HG03571 (cell line): ENCODE data around the gene CFAP119.

ENCODE experiments used
- ATAC-seq: cut with Tn5 transposase; IDR thresholded peaks from one replicate; pipeline ENCODE4 v1.9.1; 2021; ENCODE audit not compliant: unreplicated experiment

Gene CFAP119

DNA sequence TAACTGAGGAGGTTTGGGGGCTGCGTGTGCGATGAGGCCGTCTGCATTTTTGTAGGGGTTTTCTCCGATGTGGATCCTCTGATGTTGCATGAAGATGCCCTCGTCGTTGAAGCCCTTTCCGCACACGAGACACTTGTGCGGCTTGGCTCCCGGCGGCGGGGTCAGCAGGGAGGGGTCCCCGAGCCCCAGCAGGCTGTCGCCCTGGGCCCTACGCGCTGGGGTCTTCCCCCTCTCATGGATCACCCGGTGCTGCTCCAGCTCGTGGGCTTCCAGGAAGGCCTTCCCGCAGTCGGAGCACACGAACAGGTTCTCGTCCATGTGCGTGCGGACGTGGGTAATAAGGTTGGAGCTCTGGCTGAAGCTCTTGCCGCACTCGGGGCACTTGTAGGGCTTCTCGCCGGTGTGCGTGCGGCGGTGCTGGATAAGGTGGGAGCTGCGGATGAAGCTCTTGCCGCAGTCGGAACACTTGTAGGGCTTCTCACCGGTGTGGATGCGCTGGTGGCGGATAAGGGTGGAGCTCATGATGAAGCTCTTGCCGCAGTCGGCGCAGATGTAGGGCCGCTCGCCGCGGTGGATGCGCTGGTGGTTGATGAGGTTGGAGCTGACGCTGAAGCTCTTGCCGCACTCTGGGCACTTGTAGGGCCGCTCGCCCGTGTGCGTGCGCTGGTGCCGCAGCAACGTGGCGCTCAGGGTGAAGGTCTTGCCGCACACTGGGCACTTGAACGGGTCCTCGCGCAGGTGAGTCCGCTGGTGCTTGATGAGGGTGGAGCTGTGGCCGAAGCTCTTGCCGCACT lies 20.8 kb upstream of the CFAP119 start:
- no peak for ATAC-seq

DNA sequence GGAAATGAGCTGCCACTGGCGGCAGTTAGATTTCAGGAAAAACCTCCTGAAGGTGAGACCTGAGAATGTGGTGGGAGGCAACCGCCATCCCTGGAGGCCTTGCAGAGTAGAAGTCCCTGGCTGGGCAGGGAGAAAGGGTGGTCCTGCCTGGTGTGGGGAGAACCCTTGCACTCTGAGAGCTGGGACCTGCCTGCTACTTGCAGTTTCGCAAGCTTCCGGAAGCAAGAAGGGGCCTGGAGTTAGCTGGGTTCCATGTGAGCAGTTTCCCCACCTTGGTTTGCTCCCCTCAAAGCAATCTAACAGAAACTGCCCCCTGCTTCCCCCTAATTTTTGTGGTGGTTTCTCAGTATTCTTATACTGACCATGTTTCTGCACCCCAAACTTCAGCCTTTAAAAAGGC lies 18.7 kb upstream of the CFAP119 start:
- ATAC-seq, result no peak

DNA sequence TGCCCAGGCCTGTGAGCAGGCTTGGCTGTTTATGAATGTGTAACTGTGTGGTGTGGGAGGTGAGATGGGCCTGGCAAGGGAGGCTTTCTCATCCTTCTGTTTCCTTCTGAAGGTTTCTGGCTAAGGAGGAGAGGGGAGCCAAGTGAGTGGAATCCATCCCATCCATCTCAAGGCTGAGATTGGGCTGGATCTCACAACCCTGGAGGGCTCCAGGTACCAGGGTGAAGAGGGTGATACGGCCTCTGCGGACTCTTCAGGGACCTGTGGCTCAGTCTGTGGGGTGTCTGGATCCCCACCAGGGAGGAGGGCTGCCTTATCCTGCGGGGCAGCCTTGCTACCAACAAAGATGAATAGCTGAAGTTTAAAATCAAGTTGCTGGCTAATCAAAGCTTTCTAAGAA lies 18.2 kb upstream of the CFAP119 start:
- no peak for ATAC-seq

DNA sequence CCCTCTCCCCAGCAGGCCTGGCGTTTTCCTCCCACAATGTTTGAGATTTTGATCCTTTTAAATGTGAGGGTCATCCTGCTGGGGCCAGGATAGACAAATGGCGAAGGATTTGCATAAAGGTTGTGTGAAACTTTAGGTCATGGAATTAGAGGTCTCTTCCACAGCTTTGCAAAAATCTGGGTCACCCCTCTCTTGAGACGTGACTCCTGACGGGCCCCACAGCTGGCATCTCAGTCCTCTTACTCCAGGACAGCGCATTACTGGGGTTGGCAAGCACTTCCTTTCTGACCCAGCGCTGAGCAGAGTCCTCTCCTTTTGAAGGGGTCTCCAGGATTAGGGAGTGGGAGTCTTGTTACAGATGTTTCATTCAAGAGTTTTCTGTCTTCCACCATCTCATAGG lies 17.7 kb upstream of the CFAP119 start:
- ATAC-seq, result no peak

DNA sequence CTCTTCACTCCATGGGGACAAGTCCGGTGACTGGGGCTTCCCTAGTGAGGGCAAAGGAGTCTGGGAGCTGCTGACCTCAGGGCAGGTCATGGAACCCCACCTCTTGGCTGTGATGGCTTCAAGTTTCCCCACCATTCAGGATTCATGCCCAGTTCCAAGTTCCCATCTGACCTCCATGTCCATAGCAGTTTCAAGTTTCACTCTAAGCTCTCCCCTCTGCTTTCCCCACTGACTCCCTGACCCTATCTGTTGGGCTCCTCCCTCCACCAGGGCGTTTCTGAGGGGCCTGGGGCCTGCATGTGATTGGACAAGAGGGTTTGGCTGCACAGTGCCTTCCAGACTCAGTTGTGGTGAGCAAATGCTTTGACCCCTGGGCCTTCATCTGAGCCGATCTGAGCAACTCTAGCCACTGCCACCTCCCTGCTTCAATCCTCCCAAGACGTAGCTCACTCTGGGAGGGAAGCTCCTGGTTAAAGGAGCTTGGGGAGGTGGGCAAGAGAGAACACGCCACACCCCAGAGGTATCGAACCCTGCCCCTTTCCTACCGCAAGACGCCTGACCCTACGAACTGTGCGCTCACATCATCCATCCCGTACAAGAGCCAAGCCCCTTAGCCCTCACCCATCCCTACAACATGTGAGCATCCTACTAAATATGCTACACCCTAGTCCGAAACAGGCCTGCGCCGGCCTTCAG lies 16.8 kb upstream of the CFAP119 start:
- no peak for ATAC-seq

DNA sequence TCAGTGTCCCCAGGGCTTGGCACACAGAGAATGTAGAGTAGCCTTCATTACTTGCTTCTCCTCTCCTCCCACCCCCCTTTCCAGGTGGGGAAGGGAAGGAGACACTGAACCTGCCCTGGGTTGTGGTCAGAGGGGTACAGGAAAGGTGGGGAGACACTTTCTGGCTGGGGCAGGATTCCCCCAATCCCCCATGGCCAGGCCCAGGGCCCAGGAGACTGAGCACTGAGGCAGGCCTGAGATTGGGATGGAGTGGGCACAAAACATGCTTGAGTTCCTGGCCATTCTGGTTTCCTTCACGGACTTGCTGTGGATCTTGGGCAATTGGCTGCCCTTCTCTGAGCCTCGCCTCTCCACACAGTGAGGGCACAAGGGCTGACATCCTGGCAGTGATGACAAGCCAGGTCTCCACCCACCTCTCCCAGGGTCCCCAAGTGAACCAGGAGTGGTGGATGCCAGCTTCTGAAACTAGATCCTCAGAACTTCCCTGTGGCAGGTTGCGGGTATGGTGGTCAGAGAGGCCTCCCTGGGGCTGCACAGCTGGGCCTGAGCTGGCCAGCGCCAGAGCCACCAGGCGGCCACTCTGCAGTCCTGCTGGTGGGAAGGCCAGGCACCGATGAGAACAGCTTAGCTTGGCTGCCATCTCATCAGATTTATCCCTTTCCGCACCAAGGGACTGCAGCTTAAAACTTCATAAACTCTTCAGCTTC lies 15.9 kb upstream of the CFAP119 start:
- ATAC-seq, result no peak

DNA sequence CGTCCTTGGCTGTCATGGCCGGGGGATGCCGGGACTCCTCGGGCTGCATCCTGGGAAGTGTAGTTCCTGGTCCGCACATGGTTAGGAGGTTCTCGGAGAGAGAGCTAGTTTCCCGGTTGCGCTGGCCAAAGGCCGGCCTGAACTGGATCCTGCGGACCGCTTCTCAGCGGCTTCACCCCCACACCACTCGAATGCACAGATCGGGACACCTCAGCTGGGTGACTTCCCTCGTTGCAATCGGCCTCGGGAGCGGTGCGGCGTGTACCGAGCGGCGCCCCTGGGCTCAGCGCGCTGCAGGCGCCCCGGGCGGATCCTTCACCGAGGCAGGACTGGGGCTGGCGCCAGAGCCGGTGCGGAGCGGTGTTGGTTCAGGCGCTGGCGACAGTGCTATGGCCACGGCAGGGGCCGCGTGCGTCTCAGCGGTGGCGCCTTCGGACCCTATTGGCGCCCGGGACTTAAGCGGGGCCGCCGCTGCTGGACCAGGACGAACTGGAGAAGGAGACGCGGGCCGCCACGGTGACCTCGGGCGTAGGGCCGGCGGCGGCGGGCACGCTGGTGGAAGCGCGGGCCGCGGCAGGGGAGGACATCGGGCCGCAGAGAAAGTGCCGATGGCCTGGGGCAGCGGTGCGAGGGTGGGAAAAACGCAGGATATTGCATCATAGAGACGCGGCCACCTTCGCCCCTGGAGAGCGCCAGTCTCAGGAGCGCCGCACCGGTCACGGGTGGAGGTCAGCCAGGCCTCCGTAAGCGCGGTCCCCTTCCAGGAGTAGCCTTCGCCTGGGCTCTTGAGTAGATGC lies 13.7 kb upstream of the CFAP119 start:
- ATAC-seq, result no peak

DNA sequence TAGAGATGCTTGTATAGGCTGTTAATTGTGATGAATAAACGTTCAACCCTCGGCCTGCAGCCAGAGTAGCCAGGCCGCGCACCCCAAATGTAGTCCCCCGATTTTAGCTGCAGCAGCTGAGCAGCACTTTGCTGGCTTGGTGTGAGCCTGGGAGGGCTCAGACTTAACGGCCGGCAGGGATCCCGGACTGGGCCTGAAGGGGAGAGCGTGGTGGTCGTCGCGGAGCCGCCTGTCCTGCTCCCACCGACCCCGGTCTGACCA lies 13.2 kb upstream of the CFAP119 start:
- ATAC-seq, result no peak

DNA sequence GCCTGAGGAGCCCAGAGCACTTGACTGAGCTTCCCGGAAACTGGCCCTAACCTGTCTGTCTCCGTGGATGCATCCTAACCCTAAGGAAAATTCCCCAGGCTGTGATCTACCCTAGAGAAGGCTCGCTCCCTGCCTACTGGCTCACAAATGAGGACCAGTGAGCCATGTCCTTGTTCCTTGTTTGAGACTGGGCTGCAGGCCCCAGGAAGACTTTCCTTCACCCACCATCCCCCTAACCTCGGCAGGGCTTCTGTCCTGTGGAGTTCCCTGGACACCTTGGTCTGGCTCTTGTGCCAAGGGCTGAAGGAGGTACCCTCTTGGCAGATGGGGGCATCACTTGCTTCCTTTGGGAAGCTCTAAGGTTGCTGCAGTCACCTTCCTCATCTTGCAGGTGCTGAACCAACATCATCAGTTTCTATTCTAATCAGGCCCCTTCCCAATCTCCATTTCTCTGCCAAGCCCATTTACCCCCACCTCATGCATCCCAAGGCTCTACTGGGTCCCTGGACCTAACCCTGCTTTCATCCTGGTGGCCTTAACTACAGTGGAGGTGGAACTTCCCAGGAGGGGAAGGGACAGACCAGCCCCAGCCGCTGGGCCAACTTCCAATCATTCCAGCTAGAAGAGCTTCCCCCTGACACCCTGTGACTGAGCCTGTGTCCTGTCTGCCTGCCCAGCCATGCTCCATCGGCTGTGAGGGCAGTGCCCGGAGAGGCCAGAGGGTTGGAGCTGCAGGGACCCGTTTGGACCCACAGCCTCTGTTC lies 12.7 kb upstream of the CFAP119 start:
- ATAC-seq, result no peak

DNA sequence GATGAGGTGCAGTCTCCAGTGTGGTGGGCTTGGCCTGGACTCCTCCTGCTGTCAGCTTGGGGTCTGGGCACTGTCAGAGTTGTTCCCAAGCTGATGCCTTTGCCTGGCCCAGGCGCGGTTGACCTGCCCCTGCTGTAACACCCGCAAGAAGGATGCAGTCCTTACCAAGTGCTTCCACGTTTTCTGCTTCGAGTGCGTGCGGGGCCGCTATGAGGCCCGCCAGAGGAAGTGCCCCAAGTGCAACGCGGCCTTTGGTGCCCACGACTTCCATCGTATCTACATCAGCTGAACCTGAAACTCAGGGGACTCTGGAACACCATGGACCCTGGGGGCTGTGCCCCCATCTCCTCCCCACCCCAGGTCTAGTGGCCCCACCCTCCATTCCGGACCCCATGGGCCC lies 12.0 kb upstream of the CFAP119 start:
- ATAC-seq, result no peak

DNA sequence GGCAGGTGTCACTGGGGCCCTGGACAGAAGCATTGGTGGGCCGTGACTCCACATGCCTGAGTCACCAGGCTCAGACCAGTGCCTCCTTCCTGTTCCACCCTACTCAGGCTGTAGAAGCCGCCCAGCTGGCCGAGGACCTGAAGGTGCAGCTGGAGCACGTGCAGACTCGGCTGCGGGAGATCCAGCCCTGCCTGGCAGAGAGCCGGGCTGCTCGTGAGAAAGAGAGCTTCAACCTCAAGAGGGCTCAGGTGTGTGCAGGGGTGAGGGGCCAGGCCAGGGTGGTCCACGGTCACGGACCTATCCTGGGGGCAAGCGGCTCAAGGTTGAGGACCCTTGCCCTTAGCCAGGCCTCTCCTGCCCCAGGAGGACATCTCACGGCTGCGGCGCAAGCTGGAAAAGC lies 9.9 kb upstream of the CFAP119 start:
- ATAC-seq, result no peak

DNA sequence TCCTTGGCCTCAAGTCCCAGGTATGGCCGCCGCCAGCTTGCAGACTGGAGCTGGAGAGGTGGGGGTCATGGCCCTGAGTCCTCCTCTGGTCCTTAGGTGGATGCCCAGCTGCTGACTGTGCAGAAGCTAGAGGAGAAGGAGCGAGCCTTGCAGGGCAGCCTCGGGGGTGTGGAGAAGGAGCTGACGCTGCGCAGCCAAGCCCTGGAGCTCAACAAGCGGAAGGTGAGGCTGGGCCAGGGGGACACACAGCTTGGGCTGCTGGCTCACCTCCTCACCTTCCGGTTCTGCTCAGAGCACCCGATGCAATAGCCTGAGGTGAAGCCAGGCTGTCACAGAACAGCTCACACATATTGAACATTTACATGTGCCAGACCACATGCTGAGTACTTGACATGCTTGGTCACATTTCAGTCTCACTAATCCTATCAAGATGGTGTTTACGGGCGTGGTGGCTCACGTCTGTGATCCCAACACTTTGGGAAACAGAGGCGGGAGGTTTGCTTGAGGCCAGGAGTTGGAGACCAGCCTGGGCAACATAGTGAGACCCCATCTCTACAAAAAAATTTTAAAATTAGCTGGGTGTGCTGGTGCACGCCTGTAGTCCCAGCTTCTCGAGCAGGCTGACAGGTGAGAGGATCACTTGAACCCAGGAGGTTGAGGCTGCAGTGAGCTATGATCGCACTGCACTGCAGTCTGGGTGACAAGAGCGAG lies 7.7 kb upstream of the CFAP119 start:
- no peak for ATAC-seq

DNA sequence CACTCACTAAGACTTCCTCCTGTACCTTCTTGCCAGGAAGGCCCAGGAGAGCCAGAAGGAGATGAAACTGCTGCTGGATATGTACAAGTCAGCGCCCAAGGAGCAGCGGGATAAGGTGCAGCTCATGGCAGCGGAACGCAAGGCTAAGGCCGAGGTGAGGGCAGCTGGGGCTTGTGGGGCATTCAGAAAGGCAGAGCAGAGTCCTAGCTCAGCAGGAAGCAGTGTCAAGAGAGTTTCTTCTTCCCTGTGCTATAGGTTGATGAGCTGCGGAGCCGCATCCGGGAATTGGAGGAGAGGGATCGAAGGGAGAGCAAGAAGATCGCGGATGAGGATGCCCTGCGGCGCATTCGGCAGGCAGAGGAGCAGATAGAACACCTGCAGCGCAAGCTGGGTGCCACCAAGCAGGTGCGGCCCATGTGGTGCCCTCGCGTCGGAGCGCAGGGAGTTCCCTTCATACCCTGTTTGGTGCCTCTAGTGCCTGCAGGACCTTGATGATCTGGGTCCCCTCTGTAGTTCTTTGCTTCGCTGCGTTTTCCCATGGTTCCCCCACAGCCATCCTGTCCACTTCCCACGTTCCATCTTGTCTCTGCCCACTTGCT lies 6.8 kb upstream of the CFAP119 start:
- no peak for ATAC-seq

DNA sequence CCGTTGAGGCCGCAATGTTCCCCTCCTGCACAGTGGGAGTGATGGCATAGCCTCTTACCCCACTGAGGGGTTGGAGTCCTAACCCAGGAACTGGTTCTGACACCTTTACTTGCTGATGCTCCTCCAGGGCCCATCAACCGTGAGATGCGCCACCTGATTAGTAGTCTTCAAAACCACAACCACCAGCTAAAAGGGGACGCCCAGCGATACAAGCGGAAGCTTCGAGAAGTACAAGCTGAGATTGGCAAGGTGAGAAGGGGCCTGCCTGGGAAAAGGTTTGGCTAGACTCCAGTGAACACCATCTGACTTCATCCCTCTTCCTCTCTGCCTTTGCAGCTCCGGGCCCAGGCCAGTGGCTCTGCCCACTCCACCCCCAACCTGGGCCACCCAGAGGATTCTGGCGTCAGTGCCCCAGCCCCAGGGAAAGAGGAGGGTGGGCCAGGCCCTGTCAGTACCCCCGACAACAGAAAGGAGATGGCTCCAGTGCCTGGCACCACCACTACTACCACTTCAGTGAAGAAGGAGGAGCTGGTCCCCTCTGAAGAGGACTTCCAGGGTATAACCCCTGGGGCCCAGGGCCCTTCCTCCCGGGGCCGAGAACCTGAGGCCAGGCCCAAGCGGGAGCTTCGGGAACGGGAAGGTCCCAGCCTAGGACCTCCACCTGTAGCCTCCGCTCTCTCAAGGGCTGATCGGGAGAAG lies 6.1 kb upstream of the CFAP119 start:
- ATAC-seq, result no peak

DNA sequence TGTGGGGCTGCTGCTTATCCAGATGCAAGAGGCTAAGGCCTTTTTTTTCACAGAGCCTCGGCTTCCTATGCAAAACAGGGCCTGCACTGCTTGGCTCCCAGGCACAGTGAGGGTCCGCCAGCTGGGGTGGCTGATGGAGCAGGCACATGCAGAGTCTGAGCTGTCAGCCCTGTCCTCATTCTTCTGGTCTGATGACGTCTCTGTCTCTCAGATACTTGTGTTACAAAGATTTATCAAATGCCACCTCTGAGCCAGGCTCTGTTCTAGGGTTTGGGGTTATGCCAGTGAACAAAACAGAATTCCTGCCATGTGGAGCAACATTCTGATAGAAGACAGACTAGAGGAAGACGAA lies 5.0 kb upstream of the CFAP119 start:
- ATAC-seq, result no peak

DNA sequence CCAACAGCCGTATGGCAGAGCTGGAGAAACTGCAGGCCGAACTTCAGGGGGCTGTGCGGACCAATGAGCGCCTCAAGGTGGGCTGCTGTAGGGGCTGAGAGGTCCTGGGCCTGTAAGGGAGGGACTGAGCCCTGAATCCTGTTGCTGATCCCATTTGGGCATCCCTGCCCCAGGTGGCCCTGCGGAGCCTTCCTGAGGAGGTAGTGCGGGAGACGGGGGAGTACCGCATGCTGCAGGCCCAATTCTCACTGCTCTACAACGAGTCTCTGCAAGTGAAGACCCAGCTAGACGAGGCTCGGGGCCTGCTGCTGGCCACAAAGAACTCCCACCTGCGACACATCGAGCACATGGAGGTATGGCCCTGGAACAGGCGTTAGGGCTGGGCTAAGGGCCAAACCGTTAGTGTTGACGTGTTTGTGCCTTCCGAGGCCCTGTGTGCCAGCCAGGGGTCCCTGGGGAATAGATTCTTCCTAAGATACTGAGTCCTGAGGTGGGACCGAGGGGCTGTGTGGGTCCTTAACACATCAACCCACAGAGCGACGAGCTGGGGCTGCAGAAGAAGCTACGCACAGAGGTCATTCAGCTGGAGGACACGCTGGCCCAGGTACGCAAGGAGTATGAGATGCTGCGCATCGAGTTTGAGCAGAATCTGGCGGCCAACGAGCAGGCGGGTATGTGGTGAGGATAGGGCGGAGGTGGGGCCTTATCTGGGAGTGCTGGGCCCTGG lies 4.5 kb upstream of the CFAP119 start:
- ATAC-seq, result no peak

DNA sequence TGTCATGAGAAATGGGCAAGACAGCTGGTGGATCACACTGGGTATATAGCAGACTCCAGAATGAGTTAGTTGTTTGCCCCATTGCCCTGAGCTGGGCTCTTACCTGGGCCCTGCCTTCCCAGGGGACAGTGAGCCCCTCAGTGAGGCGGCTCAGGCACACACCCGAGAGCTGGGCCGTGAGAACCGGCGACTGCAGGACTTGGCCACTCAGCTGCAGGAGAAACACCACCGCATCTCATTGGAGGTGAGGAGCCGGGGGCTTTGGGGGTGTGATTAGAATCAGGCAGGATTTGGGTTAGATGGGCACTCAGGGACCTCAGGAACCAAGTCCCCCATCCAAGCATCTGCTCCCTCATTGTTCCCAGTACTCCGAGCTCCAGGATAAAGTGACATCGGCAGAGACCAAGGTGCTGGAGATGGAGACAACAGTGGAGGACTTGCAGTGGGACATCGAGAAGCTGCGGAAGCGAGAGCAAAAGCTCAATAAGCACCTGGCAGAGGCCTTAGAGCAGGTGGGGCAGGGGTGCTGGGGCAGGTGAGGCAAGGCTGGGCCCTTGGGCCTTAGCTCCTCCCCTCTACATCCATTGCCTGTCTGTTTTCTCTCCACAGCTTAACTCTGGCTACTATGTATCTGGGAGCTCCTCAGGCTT lies 3.1 kb upstream of the CFAP119 start:
- ATAC-seq, result no peak

DNA sequence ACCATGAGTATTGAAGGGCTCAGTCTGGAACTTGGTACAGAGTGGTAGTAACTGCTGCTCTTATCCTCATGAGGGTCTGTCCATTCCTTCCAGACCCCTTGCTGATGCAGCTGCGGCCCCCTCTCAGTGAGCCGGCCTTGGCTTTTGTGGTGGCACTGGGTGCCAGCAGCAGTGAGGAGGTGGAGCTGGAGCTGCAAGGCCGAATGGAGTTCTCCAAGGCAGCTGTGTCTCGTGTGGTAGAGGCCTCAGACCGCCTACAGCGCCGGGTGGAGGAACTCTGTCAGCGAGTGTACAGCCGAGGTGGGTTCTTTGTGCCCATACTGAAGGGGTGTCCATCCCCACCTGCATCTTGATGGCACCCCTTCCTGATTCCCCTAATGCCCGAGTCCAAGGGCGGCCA lies 2.2 kb upstream of the CFAP119 start:
- ATAC-seq, result no peak
